H9 (cell line): ENCODE measurements around the gene FIBP. TPM values are rescaled to one million over a fixed set of nuclear protein-coding genes. Genes with fewer than 3 reads are reported as not detected.

Source experiments
- DNase-seq: peaks from one replicate; pipeline ENCODE4 v3.0.0-alpha.2; 2017
- H2AFZ ChIP-seq: one replicate; pipeline ENCODE4 v1.6.1; 2013; ENCODE audit warnings: mild to moderate bottlenecking, low read length, control low read depth, moderate library complexity
- H2AK5ac ChIP-seq: 2 replicates; pipeline ENCODE4 v1.6.1; 2013; ENCODE audit warnings: low read length, control low read depth, mixed read lengths; ENCODE audit not compliant: insufficient read length
- H2BK120ac ChIP-seq: one replicate; pipeline ENCODE4 v1.6.1; 2013; ENCODE audit warnings: low read depth, mild to moderate bottlenecking, low read length, control low read depth, inconsistent platforms; ENCODE audit not compliant: poor library complexity, severe bottlenecking
- H2BK12ac ChIP-seq: 2 replicates; pipeline ENCODE4 v1.6.1; 2013; ENCODE audit warnings: low read length, control low read depth, mixed read lengths, low read depth; ENCODE audit not compliant: insufficient read length
- H2BK15ac ChIP-seq: 2 replicates; pipeline ENCODE4 v1.6.1; 2013; ENCODE audit warnings: low read depth, low read length, control low read depth
- H2BK20ac ChIP-seq: one replicate; pipeline ENCODE4 v1.6.1; 2013; ENCODE audit warnings: low read depth, mild to moderate bottlenecking, low read length, control low read depth, inconsistent platforms; ENCODE audit not compliant: poor library complexity, severe bottlenecking
- H2BK5ac ChIP-seq: 2 replicates; pipeline ENCODE4 v1.6.1; 2013; ENCODE audit warnings: low read length, control low read depth, mixed read lengths; ENCODE audit not compliant: insufficient read length
- H3K14ac ChIP-seq: 2 replicates; pipeline ENCODE4 v1.6.1; 2013; ENCODE audit warnings: low read length, control low read depth; ENCODE audit not compliant: insufficient read depth
- H3K18ac ChIP-seq: 2 replicates; pipeline ENCODE4 v1.6.1; 2013; ENCODE audit warnings: low read depth, mild to moderate bottlenecking, mixed read lengths, low read length, control low read depth; ENCODE audit not compliant: insufficient read length
- H3K23ac ChIP-seq: 2 replicates; pipeline ENCODE4 v1.6.1; 2013; ENCODE audit warnings: low read length, control low read depth, mixed read lengths, low read depth; ENCODE audit not compliant: insufficient read length
- H3K23me2 ChIP-seq: 2 replicates; pipeline ENCODE4 v1.6.1; 2013; ENCODE audit warnings: low read depth, mild to moderate bottlenecking, mixed read lengths, low read length, control low read depth; ENCODE audit not compliant: insufficient read length, poor library complexity, severe bottlenecking
- H3K27ac ChIP-seq: 2 replicates; pipeline ENCODE4 v1.5.1; 2013; ENCODE audit warnings: low read length, control low read depth, mixed read lengths, low read depth; ENCODE audit not compliant: insufficient read length
- H3K27me3 ChIP-seq: 2 replicates; pipeline ENCODE4 v1.6.1; 2013; ENCODE audit warnings: low read length, control low read depth, inconsistent platforms; ENCODE audit not compliant: insufficient read depth
- H3K4ac ChIP-seq: 2 replicates; pipeline ENCODE4 v1.6.1; 2013; ENCODE audit warnings: low read depth, mild to moderate bottlenecking, control low read depth, inconsistent platforms, low read length, moderate library complexity
- H3K4me1 ChIP-seq: 2 replicates; pipeline ENCODE4 v1.6.1; 2013; ENCODE audit warnings: low read length, control low read depth, inconsistent platforms; ENCODE audit not compliant: insufficient read depth
- H3K4me2 ChIP-seq: 2 replicates; pipeline ENCODE4 v1.6.1; 2013; ENCODE audit warnings: low read length, control low read depth, mixed read lengths; ENCODE audit not compliant: insufficient read length, insufficient read depth
- H3K56ac ChIP-seq: 2 replicates; pipeline ENCODE4 v1.6.1; 2013; ENCODE audit warnings: low read depth, mild to moderate bottlenecking, mixed read lengths, low read length, control low read depth; ENCODE audit not compliant: insufficient read length
- H3K79me1 ChIP-seq: 2 replicates; pipeline ENCODE4 v1.6.1; 2013; ENCODE audit warnings: low read depth, mild to moderate bottlenecking, moderate library complexity, low read length, control low read depth, inconsistent platforms; ENCODE audit not compliant: insufficient read depth, poor library complexity, severe bottlenecking
- H3K79me2 ChIP-seq: 2 replicates; pipeline ENCODE4 v1.6.1; 2013; ENCODE audit warnings: low read length, control low read depth, inconsistent platforms; ENCODE audit not compliant: insufficient read depth
- H3K9ac ChIP-seq: 2 replicates; pipeline ENCODE4 v1.6.1; 2013; ENCODE audit warnings: low read length, control low read depth, mixed read lengths; ENCODE audit not compliant: insufficient read length; ENCODE audit errors: extremely low read depth
- H3K9me3 ChIP-seq: one replicate; pipeline ENCODE4 v1.6.1; 2013; ENCODE audit warnings: low read depth, low read length, inconsistent platforms; ENCODE audit not compliant: control insufficient read depth
- H3T11ph ChIP-seq: one replicate; pipeline ENCODE4 v1.6.1; 2013; ENCODE audit warnings: mild to moderate bottlenecking, low read length, control low read depth, inconsistent platforms
- H4K20me1 ChIP-seq: one replicate; pipeline ENCODE4 v1.6.1; 2013; ENCODE audit not compliant: control insufficient read depth, insufficient read length, insufficient read depth
- H4K5ac ChIP-seq: 2 replicates; pipeline ENCODE4 v1.6.1; 2013; ENCODE audit warnings: low read depth, mild to moderate bottlenecking, mixed read lengths, low read length, control low read depth; ENCODE audit not compliant: insufficient read length
- H4K8ac ChIP-seq: replicated peaks from 2 replicates; pipeline ENCODE4 v1.6.1; 2013; ENCODE audit warnings: low read length, control low read depth, mixed read lengths, low read depth; ENCODE audit not compliant: insufficient read length
- H4K91ac ChIP-seq: 2 replicates; pipeline ENCODE4 v1.6.1; 2013; ENCODE audit warnings: low read depth, mild to moderate bottlenecking, moderate library complexity, mixed read lengths, low read length, control low read depth; ENCODE audit not compliant: insufficient read length
- H3K27ac Mint-ChIP-seq, 3 experiments: 2 replicates in 2 of 3; 3 replicates in 1 of 3; pipeline ENCODE4 v1.8.0; 2020 to 2021; ENCODE audit warnings: mixed read lengths in 3 of 3, mild to moderate bottlenecking in 1 of 3, moderate library complexity in 1 of 3
- H3K27me3 Mint-ChIP-seq: 2 replicates; pipeline ENCODE4 v1.8.0; 2021; ENCODE audit warnings: low read depth, mild to moderate bottlenecking, moderate library complexity, mixed read lengths
- H3K36me3 Mint-ChIP-seq, 3 experiments: 2 replicates in 2 of 3; 3 replicates in 1 of 3; pipeline ENCODE4 v1.8.0; 2020 to 2021; ENCODE audit warnings: low read depth in 3 of 3, mixed read lengths in 3 of 3; ENCODE audit not compliant: insufficient read depth in 1 of 3
- H3K4me1 Mint-ChIP-seq, 2 experiments: 2 replicates each; pipeline ENCODE4 v1.8.0; 2020; ENCODE audit warnings: mixed read lengths in 2 of 2
- H3K4me3 Mint-ChIP-seq, 2 experiments: 2 replicates in 1 of 2; 3 replicates in 1 of 2; pipeline ENCODE4 v1.8.0; 2020 to 2021; ENCODE audit warnings: mild to moderate bottlenecking in 2 of 2, mixed read lengths in 2 of 2, moderate library complexity in 1 of 2
- H3K9me3 Mint-ChIP-seq, 2 experiments: 2 replicates in 1 of 2; 3 replicates in 1 of 2; pipeline ENCODE4 v1.8.0; 2020; ENCODE audit warnings: mild to moderate bottlenecking in 2 of 2, mixed read lengths in 2 of 2, moderate library complexity in 1 of 2
- WGBS: extraction: QIAGEN DNeasy Blood & Tissue Kit; methylation state at CpG from one replicate; pipeline ENCODE4 v1.1.7; 2013; ENCODE audit warnings: missing lambda C conversion rate, low lambda C conversion rate, mixed read lengths; ENCODE audit not compliant: insufficient read length; ENCODE audit errors: extremely low coverage; 5-methylcytosine and 5-hydroxymethylcytosine counted together
- total RNA-seq: library from RNA; stranded (reverse); gene quantifications from 2 replicates; pipeline ENCODE4 v1.2.1, GENCODE V29; 2021
- TF ChIP-seq, protein P1 (sequence below): fragments of 200-600 bp; sonication (generic); conservative IDR thresholded peaks from 3 replicates; pipeline ENCODE4 v1.8.0; 2021; ENCODE audit warnings: antibody characterized with exemption, mild to moderate bottlenecking

FIBP gene
- total RNA-seq, 1 experiment from 2014 or later = 87.0 TPM

DNA sequence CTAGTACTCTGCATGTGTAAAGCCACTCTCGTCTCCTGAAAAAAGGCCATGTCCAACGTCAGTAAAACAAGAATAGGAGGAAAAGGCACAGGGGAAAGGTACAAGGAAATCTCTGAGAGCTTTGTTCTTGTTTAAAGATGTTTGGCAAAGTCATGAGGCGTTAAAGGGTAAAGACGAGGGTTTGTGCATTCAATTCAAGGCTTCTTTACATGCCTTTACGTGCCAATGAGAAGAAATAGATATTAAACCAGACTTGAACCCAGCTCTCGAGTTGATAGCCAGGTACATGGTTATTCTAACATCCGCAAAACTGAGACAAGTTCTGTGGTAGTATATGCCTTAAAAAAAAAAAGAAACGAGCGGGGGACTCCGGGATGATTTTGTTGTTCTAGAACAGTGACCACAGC, 29.6 kb downstream of the FIBP start:
- H3K4ac ChIP-seq = no peak overlapping the region; the same call in 1 of the 2 replicates
- TF ChIP-seq, protein P1, sequence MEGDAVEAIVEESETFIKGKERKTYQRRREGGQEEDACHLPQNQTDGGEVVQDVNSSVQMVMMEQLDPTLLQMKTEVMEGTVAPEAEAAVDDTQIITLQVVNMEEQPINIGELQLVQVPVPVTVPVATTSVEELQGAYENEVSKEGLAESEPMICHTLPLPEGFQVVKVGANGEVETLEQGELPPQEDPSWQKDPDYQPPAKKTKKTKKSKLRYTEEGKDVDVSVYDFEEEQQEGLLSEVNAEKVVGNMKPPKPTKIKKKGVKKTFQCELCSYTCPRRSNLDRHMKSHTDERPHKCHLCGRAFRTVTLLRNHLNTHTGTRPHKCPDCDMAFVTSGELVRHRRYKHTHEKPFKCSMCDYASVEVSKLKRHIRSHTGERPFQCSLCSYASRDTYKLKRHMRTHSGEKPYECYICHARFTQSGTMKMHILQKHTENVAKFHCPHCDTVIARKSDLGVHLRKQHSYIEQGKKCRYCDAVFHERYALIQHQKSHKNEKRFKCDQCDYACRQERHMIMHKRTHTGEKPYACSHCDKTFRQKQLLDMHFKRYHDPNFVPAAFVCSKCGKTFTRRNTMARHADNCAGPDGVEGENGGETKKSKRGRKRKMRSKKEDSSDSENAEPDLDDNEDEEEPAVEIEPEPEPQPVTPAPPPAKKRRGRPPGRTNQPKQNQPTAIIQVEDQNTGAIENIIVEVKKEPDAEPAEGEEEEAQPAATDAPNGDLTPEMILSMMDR = no peak
- no peak overlapping the region for H3K56ac ChIP-seq
- no peak overlapping the region for H2BK5ac ChIP-seq
- H3K9me3 ChIP-seq = no peaks in the 10 kb centered on the region
- Mint-ChIP-seq H3K27ac (peak overlapping the region; percentile 91 to 99 (median 97)), H3K4me3 (peak overlapping the region; percentile 78 to 93), H3K36me3 (peaks cover 47 to 52% (median 51%) of the 10 kb centered on the region in 3 experiments), H3K4me1 (peaks cover 29 to 31% of the 10 kb centered on the region in 2 experiments), H3K27me3 (no peaks in the 10 kb centered on the region), H3K9me3 (peaks cover 0 to 3% of the 10 kb centered on the region in 2 experiments; a peak in 2 of 5 replicates)
- peak overlapping the region; percentile 79 for H2BK120ac ChIP-seq
- WGBS = no CpG with 5 or more reads among the region's 10 CpGs
- H3K9ac ChIP-seq = peak overlapping the region; percentile 56
- peaks cover 25% of the 10 kb centered on the region for H3K23me2 ChIP-seq
- DNase-seq = no peak
- H2BK12ac ChIP-seq = no peak overlapping the region
- H4K8ac ChIP-seq = no peak overlapping the region
- H3K79me2 ChIP-seq = peaks cover 14% of the 10 kb centered on the region; the same call in 1 of the 2 replicates
- peak overlapping the region; percentile 54 for H3K27ac ChIP-seq
- no peak overlapping the region for H2BK15ac ChIP-seq
- H3T11ph ChIP-seq = no peak overlapping the region
- H2AFZ ChIP-seq = no peak overlapping the region
- H4K20me1 ChIP-seq = peaks cover 2% of the 10 kb centered on the region
- H3K23ac ChIP-seq = no peak overlapping the region
- H4K5ac ChIP-seq = no peak overlapping the region
- H2AK5ac ChIP-seq = no peak overlapping the region
- peak overlapping the region; percentile 92 for H3K4me2 ChIP-seq
- H4K91ac ChIP-seq = no peak overlapping the region
- peaks cover 3% of the 10 kb centered on the region for H3K79me1 ChIP-seq
- no peaks in the 10 kb centered on the region for H3K4me1 ChIP-seq
- no peak overlapping the region for H2BK20ac ChIP-seq
- peak overlapping the region; percentile 68; the same call in 1 of the 2 replicates for H3K14ac ChIP-seq
- peak overlapping the region; percentile 64 for H3K18ac ChIP-seq
- no peaks in the 10 kb centered on the region for H3K27me3 ChIP-seq
